GM23338 (cell line): Measurements from ENCODE around the gene ARL5A. TPM values are rescaled to one million over a fixed set of nuclear protein-coding genes. Genes with fewer than 3 reads are reported as not detected.

Source experiments
- ATAC-seq: fragments of 200-7000 bp; cut with Tn5 transposase; 3 replicates; pipeline ENCODE4 v1.9.1; 2020
- DNase-seq: peaks from one replicate; pipeline ENCODE4 v3.0.0-alpha.2; 2015; ENCODE audit warnings: low spot score
- H2AFZ ChIP-seq: fragments of 200-600 bp; sonication (generic); 2 replicates; pipeline ENCODE4 v1.8.0; 2016; ENCODE audit warnings: antibody characterized with exemption, mild to moderate bottlenecking, moderate library complexity
- H3F3A ChIP-seq: fragments of 200-600 bp; sonication (generic); replicated peaks from 2 replicates; pipeline ENCODE4 v1.8.0; 2017; ENCODE audit warnings: antibody characterized with exemption, mixed run types, low read depth
- H3K27ac ChIP-seq: fragments of 200-600 bp; sonication (generic); 2 replicates; pipeline ENCODE4 v1.6.1; 2016; ENCODE audit warnings: low read depth
- H3K27me3 ChIP-seq: fragments of 200-600 bp; sonication (generic); 2 replicates; pipeline ENCODE4 v1.8.0; 2016; ENCODE audit warnings: mild to moderate bottlenecking, mixed run types, moderate library complexity; ENCODE audit not compliant: insufficient read depth
- H3K36me3 ChIP-seq: fragments of 200-600 bp; sonication (generic); 2 replicates; pipeline ENCODE4 v1.8.0; 2016; ENCODE audit warnings: mild to moderate bottlenecking; ENCODE audit not compliant: insufficient read depth
- H3K4me1 ChIP-seq: fragments of 200-600 bp; sonication (generic); 2 replicates; pipeline ENCODE4 v1.8.0; 2016; ENCODE audit warnings: mild to moderate bottlenecking, moderate library complexity; ENCODE audit not compliant: insufficient read depth
- H3K4me2 ChIP-seq: fragments of 200-600 bp; sonication (generic); 2 replicates; pipeline ENCODE4 v1.7.1; 2017; ENCODE audit warnings: mixed run types
- H3K4me3 ChIP-seq: fragments of 200-600 bp; sonication (generic); 2 replicates; pipeline ENCODE4 v1.6.1; 2016; ENCODE audit warnings: mixed run types
- H3K79me2 ChIP-seq: fragments of 200-600 bp; sonication (generic); replicated peaks from 2 replicates; pipeline ENCODE4 v1.8.0; 2017; ENCODE audit warnings: mild to moderate bottlenecking; ENCODE audit not compliant: insufficient read depth
- H3K9me2 ChIP-seq: fragments of 200-600 bp; sonication (generic); 2 replicates; pipeline ENCODE4 v1.8.0; 2017; ENCODE audit not compliant: insufficient read depth
- H4K20me1 ChIP-seq: fragments of 200-600 bp; sonication (generic); replicated peaks from 2 replicates; pipeline ENCODE4 v1.8.0; 2017; ENCODE audit warnings: mild to moderate bottlenecking; ENCODE audit not compliant: insufficient read depth
- H3K27ac Mint-ChIP-seq: 2 replicates; pipeline ENCODE4 v1.8.0; 2020; ENCODE audit warnings: inconsistent platforms, mild to moderate bottlenecking, moderate library complexity, mixed read lengths
- H3K27me3 Mint-ChIP-seq: 3 replicates; pipeline ENCODE4 v1.8.0; 2022; ENCODE audit warnings: low read depth, mild to moderate bottlenecking, moderate library complexity, mixed read lengths, inconsistent platforms; ENCODE audit not compliant: insufficient read depth, poor library complexity
- H3K36me3 Mint-ChIP-seq: 3 replicates; pipeline ENCODE4 v1.8.0; 2021; ENCODE audit warnings: low read depth, mild to moderate bottlenecking, inconsistent platforms, moderate library complexity, mixed read lengths
- H3K4me1 Mint-ChIP-seq: 3 replicates; pipeline ENCODE4 v1.8.0; 2020; ENCODE audit warnings: mild to moderate bottlenecking, inconsistent platforms, mixed read lengths
- H3K4me3 Mint-ChIP-seq: 3 replicates; pipeline ENCODE4 v1.8.0; 2021; ENCODE audit warnings: moderate library complexity, mild to moderate bottlenecking, inconsistent platforms, mixed read lengths
- H3K9me3 Mint-ChIP-seq: 3 replicates; pipeline ENCODE4 v1.8.0; 2020; ENCODE audit warnings: moderate library complexity, mild to moderate bottlenecking, inconsistent platforms, mixed read lengths
- CREB1 ChIP-seq: fragments of 250-450 bp; sonication (Bioruptor Pico); IDR thresholded peaks from 2 replicates; pipeline ENCODE4 v1.5.0; 2020; ENCODE audit warnings: low read depth, mild to moderate bottlenecking, moderate library complexity
- EZH2 ChIP-seq: fragments of 200-600 bp; sonication (generic); IDR thresholded peaks from one replicate; pipeline ENCODE4 v1.8.0; 2017; ENCODE audit warnings: antibody characterized with exemption, mild to moderate bottlenecking, low read depth; ENCODE audit not compliant: unreplicated experiment
- EZH2phosphoT487 ChIP-seq: fragments of 200-600 bp; sonication (generic); IDR thresholded peaks from one replicate; pipeline ENCODE4 v1.8.1; 2018; ENCODE audit warnings: antibody characterized with exemption; ENCODE audit not compliant: unreplicated experiment
- NANOG ChIP-seq: IDR thresholded peaks from 2 replicates; pipeline ENCODE4 v1.6.1; 2016; ENCODE audit warnings: antibody characterized with exemption, borderline replicate concordance
- ZNF114 ChIP-seq: fragments of 250-450 bp; sonication (Bioruptor Pico); IDR thresholded peaks from 2 replicates; pipeline ENCODE4 v1.5.0; 2020; ENCODE audit warnings: mild to moderate bottlenecking, moderate library complexity
- ZNF331 ChIP-seq: fragments of 250-450 bp; sonication (Bioruptor Pico); IDR thresholded peaks from 2 replicates; pipeline ENCODE4 v1.5.0; 2020; ENCODE audit warnings: low read depth, mild to moderate bottlenecking, moderate library complexity
- polyA plus RNA-seq: library from polyadenylated mRNA; unstranded; fragments of >200 nt; fragmentation: Nextera tagmentation; extraction: Ambion mirVana; gene quantifications from 2 replicates; pipeline ENCODE4 v1.2.1, GENCODE V29; 2016
- total RNA-seq: library from RNA; depleted of rRNA; stranded (reverse); fragments of >200 nt; shearing (Covaris generic); gene quantifications from 2 replicates; pipeline ENCODE4 v1.2.3, GENCODE V29; 2014
- TF ChIP-seq, protein P1 (sequence below): fragments of 250-450 bp; sonication (Bioruptor Pico); IDR thresholded peaks from 2 replicates; pipeline ENCODE4 v1.5.0; 2020; ENCODE audit warnings: mild to moderate bottlenecking, moderate library complexity
- TF ChIP-seq, protein P2 (sequence below): IDR thresholded peaks from one replicate; pipeline ENCODE4 v1.6.1; 2018; ENCODE audit warnings: antibody characterized with exemption; ENCODE audit not compliant: unreplicated experiment
- TF ChIP-seq, protein P3 (sequence below): IDR thresholded peaks from 2 replicates; pipeline ENCODE4 v1.6.1; 2016; ENCODE audit warnings: antibody characterized with exemption

Gene ARL5A
- total and polyA plus RNA-seq, 2 experiments from 2014 or later: 26.8 to 104 TPM

DNA sequence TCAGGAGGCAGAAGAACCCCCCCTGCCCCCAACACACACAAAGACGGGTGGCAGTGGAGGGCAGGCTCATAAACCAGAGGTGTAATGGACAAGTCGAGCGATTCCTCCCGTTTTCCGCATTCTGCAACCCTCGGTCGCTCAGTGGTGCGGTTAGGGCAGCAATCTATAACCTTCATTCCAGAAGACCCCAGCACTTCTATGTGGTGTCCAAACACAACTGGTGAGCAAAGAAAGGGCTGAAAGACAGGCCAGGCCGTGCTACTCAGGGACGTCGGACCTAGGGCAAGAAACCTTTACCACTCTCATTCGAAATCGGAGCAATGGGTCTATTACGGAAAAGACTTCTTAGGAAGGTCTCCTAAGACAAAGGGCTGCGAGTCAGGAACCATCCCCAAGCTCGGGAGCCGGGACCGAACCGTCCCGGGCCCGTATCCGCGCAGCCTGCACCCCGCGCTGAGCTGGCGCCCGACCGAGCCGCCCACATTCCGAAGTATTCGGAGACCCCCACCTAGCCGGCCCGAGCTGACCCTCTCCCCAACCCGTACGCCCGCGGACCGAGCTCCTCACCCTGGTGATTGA, 568 bp downstream of the ARL5A start (continued):
- TF ChIP-seq, protein P1, sequence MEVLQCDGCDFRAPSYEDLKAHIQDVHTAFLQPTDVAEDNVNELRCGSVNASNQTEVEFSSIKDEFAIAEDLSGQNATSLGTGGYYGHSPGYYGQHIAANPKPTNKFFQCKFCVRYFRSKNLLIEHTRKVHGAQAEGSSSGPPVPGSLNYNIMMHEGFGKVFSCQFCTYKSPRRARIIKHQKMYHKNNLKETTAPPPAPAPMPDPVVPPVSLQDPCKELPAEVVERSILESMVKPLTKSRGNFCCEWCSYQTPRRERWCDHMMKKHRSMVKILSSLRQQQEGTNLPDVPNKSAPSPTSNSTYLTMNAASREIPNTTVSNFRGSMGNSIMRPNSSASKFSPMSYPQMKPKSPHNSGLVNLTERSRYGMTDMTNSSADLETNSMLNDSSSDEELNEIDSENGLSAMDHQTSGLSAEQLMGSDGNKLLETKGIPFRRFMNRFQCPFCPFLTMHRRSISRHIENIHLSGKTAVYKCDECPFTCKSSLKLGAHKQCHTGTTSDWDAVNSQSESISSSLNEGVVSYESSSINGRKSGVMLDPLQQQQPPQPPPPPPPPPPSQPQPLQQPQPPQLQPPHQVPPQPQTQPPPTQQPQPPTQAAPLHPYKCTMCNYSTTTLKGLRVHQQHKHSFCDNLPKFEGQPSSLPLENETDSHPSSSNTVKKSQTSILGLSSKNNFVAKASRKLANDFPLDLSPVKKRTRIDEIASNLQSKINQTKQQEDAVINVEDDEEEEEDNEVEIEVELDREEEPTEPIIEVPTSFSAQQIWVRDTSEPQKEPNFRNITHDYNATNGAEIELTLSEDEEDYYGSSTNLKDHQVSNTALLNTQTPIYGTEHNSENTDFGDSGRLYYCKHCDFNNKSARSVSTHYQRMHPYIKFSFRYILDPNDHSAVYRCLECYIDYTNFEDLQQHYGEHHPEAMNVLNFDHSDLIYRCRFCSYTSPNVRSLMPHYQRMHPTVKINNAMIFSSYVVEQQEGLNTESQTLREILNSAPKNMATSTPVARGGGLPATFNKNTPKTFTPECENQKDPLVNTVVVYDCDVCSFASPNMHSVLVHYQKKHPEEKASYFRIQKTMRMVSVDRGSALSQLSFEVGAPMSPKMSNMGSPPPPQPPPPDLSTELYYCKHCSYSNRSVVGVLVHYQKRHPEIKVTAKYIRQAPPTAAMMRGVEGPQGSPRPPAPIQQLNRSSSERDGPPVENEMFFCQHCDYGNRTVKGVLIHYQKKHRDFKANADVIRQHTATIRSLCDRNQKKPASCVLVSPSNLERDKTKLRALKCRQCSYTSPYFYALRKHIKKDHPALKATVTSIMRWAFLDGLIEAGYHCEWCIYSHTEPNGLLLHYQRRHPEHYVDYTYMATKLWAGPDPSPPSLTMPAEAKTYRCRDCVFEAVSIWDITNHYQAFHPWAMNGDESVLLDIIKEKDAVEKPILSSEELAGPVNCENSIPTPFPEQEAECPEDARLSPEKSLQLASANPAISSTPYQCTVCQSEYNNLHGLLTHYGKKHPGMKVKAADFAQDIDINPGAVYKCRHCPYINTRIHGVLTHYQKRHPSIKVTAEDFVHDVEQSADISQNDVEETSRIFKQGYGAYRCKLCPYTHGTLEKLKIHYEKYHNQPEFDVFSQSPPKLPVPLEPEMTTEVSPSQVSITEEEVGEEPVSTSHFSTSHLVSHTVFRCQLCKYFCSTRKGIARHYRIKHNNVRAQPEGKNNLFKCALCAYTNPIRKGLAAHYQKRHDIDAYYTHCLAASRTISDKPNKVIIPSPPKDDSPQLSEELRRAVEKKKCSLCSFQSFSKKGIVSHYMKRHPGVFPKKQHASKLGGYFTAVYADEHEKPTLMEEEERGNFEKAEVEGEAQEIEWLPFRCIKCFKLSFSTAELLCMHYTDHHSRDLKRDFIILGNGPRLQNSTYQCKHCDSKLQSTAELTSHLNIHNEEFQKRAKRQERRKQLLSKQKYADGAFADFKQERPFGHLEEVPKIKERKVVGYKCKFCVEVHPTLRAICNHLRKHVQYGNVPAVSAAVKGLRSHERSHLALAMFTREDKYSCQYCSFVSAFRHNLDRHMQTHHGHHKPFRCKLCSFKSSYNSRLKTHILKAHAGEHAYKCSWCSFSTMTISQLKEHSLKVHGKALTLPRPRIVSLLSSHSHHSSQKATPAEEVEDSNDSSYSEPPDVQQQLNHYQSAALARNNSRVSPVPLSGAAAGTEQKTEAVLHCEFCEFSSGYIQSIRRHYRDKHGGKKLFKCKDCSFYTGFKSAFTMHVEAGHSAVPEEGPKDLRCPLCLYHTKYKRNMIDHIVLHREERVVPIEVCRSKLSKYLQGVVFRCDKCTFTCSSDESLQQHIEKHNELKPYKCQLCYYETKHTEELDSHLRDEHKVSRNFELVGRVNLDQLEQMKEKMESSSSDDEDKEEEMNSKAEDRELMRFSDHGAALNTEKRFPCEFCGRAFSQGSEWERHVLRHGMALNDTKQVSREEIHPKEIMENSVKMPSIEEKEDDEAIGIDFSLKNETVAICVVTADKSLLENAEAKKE (CRISPR knock-in tag): no peak
- no peak for TF ChIP-seq NANOG
- TF ChIP-seq, protein P2, sequence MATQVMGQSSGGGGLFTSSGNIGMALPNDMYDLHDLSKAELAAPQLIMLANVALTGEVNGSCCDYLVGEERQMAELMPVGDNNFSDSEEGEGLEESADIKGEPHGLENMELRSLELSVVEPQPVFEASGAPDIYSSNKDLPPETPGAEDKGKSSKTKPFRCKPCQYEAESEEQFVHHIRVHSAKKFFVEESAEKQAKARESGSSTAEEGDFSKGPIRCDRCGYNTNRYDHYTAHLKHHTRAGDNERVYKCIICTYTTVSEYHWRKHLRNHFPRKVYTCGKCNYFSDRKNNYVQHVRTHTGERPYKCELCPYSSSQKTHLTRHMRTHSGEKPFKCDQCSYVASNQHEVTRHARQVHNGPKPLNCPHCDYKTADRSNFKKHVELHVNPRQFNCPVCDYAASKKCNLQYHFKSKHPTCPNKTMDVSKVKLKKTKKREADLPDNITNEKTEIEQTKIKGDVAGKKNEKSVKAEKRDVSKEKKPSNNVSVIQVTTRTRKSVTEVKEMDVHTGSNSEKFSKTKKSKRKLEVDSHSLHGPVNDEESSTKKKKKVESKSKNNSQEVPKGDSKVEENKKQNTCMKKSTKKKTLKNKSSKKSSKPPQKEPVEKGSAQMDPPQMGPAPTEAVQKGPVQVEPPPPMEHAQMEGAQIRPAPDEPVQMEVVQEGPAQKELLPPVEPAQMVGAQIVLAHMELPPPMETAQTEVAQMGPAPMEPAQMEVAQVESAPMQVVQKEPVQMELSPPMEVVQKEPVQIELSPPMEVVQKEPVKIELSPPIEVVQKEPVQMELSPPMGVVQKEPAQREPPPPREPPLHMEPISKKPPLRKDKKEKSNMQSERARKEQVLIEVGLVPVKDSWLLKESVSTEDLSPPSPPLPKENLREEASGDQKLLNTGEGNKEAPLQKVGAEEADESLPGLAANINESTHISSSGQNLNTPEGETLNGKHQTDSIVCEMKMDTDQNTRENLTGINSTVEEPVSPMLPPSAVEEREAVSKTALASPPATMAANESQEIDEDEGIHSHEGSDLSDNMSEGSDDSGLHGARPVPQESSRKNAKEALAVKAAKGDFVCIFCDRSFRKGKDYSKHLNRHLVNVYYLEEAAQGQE: no peak
- TF ChIP-seq ZNF331 (CRISPR knock-in tag): no peak
- no peak for TF ChIP-seq EZH2

DNA sequence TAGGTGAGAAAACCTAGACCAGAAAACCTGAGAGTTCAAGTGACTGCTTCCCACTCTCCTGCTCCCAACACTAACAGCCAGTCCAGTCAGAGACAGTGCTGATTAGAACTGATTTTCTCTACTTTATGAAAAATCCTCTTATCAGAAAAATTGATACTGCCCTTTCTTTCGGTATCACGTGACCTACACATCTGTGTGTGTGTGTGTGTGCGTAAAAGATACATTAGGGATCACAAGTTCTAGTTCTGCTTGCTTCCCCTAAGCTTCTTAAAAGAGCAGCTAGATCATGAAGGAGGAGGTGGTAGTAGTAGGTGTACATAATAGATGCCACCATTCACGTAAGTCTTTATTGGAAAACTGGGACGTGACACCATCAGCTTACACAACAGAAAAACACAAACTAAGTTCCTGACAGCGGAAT, 1.5 kb downstream of the ARL5A start:
- Histone ChIP-seq H3K4me2 (peak overlapping the region; percentile 89), H3K4me3 (peak overlapping the region; percentile 86), H3K9me2 (no peaks in the 10 kb centered on the region), H3F3A (no peaks in the 10 kb centered on the region), H2AFZ (no peak overlapping the region), H3K27me3 (no peaks in the 10 kb centered on the region), H3K27ac (no peak overlapping the region), H3K79me2 (peaks cover 63% of the 10 kb centered on the region), H4K20me1 (peaks cover 33% of the 10 kb centered on the region), H3K36me3 (no peaks in the 10 kb centered on the region), H3K4me1 (peaks cover 54% of the 10 kb centered on the region)
- no peak for ATAC-seq
- Mint-ChIP-seq H3K4me3 (peak overlapping the region; percentile 78), H3K36me3 (no peaks in the 10 kb centered on the region), H3K27me3 (peaks cover 2% of the 10 kb centered on the region), H3K9me3 (no peaks in the 10 kb centered on the region), H3K27ac (no peak overlapping the region), H3K4me1 (peaks cover 62% of the 10 kb centered on the region)
- no peak for DNase-seq
- TF ChIP-seq, protein P3, sequence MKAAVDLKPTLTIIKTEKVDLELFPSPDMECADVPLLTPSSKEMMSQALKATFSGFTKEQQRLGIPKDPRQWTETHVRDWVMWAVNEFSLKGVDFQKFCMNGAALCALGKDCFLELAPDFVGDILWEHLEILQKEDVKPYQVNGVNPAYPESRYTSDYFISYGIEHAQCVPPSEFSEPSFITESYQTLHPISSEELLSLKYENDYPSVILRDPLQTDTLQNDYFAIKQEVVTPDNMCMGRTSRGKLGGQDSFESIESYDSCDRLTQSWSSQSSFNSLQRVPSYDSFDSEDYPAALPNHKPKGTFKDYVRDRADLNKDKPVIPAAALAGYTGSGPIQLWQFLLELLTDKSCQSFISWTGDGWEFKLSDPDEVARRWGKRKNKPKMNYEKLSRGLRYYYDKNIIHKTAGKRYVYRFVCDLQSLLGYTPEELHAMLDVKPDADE: no peak
- TF ChIP-seq ZNF114 (no peak), EZH2phosphoT487 (no peak), EZH2 (no peak), CREB1 (CRISPR knock-in tag) (no peak)
